Astrocyte (in vitro differentiated cells and primary cell): Measurements from ENCODE around the gene EME1. TPM values are rescaled to one million over a fixed set of nuclear protein-coding genes. Genes with fewer than 3 reads are reported as not detected.
A peak's percentile ranks its signal among the peaks of the same experiment; 100 is the strongest.

Experiments used
- DNase-seq: peaks from one replicate; pipeline ENCODE4 v3.0.0-alpha.2; 2010; ENCODE audit warnings: low read depth
- FAIRE-seq: peaks from 2 replicates; lab custom pipeline; 2011; peaks lifted over from hg19 to GRCh38; lab: Jason Lieb, UNC
- H2AFZ ChIP-seq: 2 replicates; pipeline ENCODE4 v1.6.0; 2012; ENCODE audit warnings: low read depth, low read length, inconsistent platforms
- H3K27ac ChIP-seq: 2 replicates; pipeline ENCODE4 v1.5.1; 2011; ENCODE audit warnings: low read depth, low read length, inconsistent platforms
- H3K27me3 ChIP-seq: 2 replicates; pipeline ENCODE4 v1.6.0; 2011; ENCODE audit warnings: low read length, inconsistent platforms; ENCODE audit not compliant: insufficient read depth
- H3K36me3 ChIP-seq: 2 replicates; pipeline ENCODE4 v1.5.1; 2011; ENCODE audit warnings: low read length, inconsistent platforms; ENCODE audit not compliant: insufficient read depth
- H3K4me1 ChIP-seq: 2 replicates; pipeline ENCODE4 v1.5.1; 2011; ENCODE audit warnings: low read length, inconsistent platforms; ENCODE audit not compliant: insufficient read depth
- H3K4me2 ChIP-seq: 2 replicates; pipeline ENCODE4 v1.6.0; 2012; ENCODE audit warnings: low read length, inconsistent platforms
- H3K4me3 ChIP-seq: 2 replicates; pipeline ENCODE4 v1.5.1; 2011; ENCODE audit warnings: low read depth, mild to moderate bottlenecking, low read length, inconsistent platforms; ENCODE audit not compliant: insufficient read depth
- H3K79me2 ChIP-seq: 2 replicates; pipeline ENCODE4 v1.6.0; 2012; ENCODE audit warnings: mild to moderate bottlenecking, low read length, inconsistent platforms; ENCODE audit not compliant: insufficient read depth
- H3K9ac ChIP-seq: 2 replicates; pipeline ENCODE4 v1.6.0; 2012; ENCODE audit warnings: mild to moderate bottlenecking, low read length, inconsistent platforms
- H3K9me3 ChIP-seq: 2 replicates; pipeline ENCODE4 v1.5.1; 2012; ENCODE audit warnings: low read depth, mild to moderate bottlenecking, low read length, inconsistent platforms; ENCODE audit not compliant: insufficient read depth
- H4K20me1 ChIP-seq: 2 replicates; pipeline ENCODE4 v1.6.0; 2012; ENCODE audit warnings: low read length, inconsistent platforms; ENCODE audit not compliant: insufficient read depth
- H3K27ac Mint-ChIP-seq: one replicate; pipeline ENCODE4 v1.8.0; 2021; ENCODE audit warnings: mild to moderate bottlenecking, mixed read lengths; ENCODE audit not compliant: unreplicated experiment
- H3K27me3 Mint-ChIP-seq: one replicate; pipeline ENCODE4 v1.8.0; 2021; ENCODE audit warnings: low read depth, mixed read lengths; ENCODE audit not compliant: unreplicated experiment
- H3K36me3 Mint-ChIP-seq: one replicate; pipeline ENCODE4 v1.8.0; 2021; ENCODE audit warnings: low read depth, mixed read lengths; ENCODE audit not compliant: unreplicated experiment
- H3K4me1 Mint-ChIP-seq: one replicate; pipeline ENCODE4 v1.8.0; 2021; ENCODE audit warnings: low read depth, mixed read lengths; ENCODE audit not compliant: unreplicated experiment
- H3K4me3 Mint-ChIP-seq: one replicate; pipeline ENCODE4 v1.8.0; 2021; ENCODE audit warnings: mild to moderate bottlenecking, moderate library complexity, mixed read lengths; ENCODE audit not compliant: unreplicated experiment
- H3K9me3 Mint-ChIP-seq: one replicate; pipeline ENCODE4 v1.8.0; 2021; ENCODE audit warnings: mild to moderate bottlenecking, mixed read lengths; ENCODE audit not compliant: unreplicated experiment
- CTCF ChIP-seq: IDR thresholded peaks from 2 replicates; pipeline ENCODE4 v1.5.1; 2011; ENCODE audit warnings: low read depth, mild to moderate bottlenecking, inconsistent platforms, low read length, moderate library complexity; ENCODE audit not compliant: insufficient read depth
- EZH2 ChIP-seq: IDR thresholded peaks from 2 replicates; pipeline ENCODE4 v1.6.1; 2012; ENCODE audit warnings: mild to moderate bottlenecking, low read length, inconsistent platforms; ENCODE audit not compliant: insufficient read depth
- total RNA-seq: library from RNA; stranded (reverse); gene quantifications from 2 replicates; pipeline ENCODE4 v1.2.1, GENCODE V29; 2021

EME1 gene
- total RNA-seq, 1 donor from 2014 or later = 3.1 TPM

DNA sequence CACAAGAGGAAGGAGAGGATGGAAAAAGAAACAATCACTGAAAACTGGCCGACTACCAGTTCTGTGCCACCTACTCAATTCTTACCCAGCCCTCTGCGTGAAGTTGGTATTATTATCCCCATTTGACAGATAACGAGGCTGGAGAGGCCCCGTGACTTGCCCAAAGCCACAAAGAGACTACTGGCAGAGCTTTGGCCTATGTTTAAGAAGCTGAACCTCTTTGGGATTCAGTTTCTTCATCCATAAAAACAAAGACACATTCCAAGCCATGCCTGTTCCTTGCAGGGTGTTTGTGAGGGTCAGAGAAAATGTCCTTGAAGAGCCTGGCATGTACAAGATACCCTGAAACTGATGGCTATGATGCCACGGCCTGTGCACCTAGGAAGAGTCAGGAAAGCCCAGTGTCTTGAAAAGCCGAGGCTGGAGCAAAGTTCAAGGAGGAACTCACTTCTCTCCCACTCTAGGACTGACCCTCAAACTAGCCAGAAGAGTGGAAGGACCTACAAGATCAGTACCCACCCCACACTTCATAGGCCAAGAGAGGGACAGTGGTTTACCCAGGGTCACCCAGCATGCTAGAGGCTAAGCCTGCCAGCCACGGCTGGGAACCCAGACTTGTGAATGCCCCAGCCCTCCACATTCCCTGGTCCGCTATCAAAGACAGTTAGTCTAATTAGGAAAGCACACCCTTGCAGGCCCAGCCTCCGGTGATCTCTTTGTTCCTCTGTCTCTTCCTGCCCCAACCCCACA, 51.4 kb downstream of the EME1 start:
- no peaks in the 10 kb centered on the region for H3K27me3 Mint-ChIP-seq
- H3K4me1 Mint-ChIP-seq = peaks cover 23% of the 10 kb centered on the region
- H3K4me3 ChIP-seq = no peak overlapping the region
- peaks cover 4% of the 10 kb centered on the region for H3K36me3 Mint-ChIP-seq
- peak overlapping the region; percentile 7 for H2AFZ ChIP-seq
- H3K4me3 Mint-ChIP-seq = peak overlapping the region; percentile 77
- no peaks in the 10 kb centered on the region for H3K9me3 ChIP-seq
- H3K36me3 ChIP-seq = no peaks in the 10 kb centered on the region
- DNase-seq (no peak), FAIRE-seq (no peak)
- H3K4me2 ChIP-seq = peak overlapping the region; percentile 89
- peaks cover 2% of the 10 kb centered on the region for H3K9me3 Mint-ChIP-seq
- H3K4me1 ChIP-seq = peaks cover 27% of the 10 kb centered on the region
- H3K27ac ChIP-seq = peak overlapping the region; percentile 38
- no peaks in the 10 kb centered on the region for H4K20me1 ChIP-seq
- H3K27ac Mint-ChIP-seq = peak overlapping the region; percentile 92
- no peak for TF ChIP-seq CTCF
- no peak for TF ChIP-seq EZH2
- H3K9ac ChIP-seq = no peak overlapping the region
- no peaks in the 10 kb centered on the region for H3K79me2 ChIP-seq
- no peaks in the 10 kb centered on the region for H3K27me3 ChIP-seq

GRCh38 chr17:50424996-50425681, 52.1 kb downstream of the EME1 start:
- Histone ChIP-seq H2AFZ (peak overlapping the region; percentile 93), H4K20me1 (no peaks in the 10 kb centered on the region), H3K36me3 (no peaks in the 10 kb centered on the region), H3K27me3 (no peaks in the 10 kb centered on the region), H3K9ac (peak overlapping the region; percentile 82), H3K4me2 (peak overlapping the region; percentile 89), H3K27ac (peak overlapping the region; percentile 51), H3K4me3 (peak overlapping the region; percentile 59), H3K9me3 (no peaks in the 10 kb centered on the region), H3K4me1 (peaks cover 27% of the 10 kb centered on the region), H3K79me2 (no peaks in the 10 kb centered on the region)
- FAIRE-seq (no peak), DNase-seq (no peak)
- H3K4me1 Mint-ChIP-seq = peaks cover 23% of the 10 kb centered on the region
- peak overlapping the region; percentile 77 for H3K4me3 Mint-ChIP-seq
- H3K36me3 Mint-ChIP-seq = peaks cover 7% of the 10 kb centered on the region
- no peaks in the 10 kb centered on the region for H3K27me3 Mint-ChIP-seq
- peaks cover 2% of the 10 kb centered on the region for H3K9me3 Mint-ChIP-seq
- TF ChIP-seq EZH2 (no peak), CTCF (no peak)
- no peak overlapping the region for H3K27ac Mint-ChIP-seq
